CD4-positive, alpha-beta T cell treated with Interleukin-10 for 1 hour (primary cell): ENCODE data around the gene NUP62.

ENCODE experiments used
- DNase-seq: peaks from one replicate; pipeline ENCODE4 v3.0.0-alpha.2; 2020

NUP62 gene

DNA sequence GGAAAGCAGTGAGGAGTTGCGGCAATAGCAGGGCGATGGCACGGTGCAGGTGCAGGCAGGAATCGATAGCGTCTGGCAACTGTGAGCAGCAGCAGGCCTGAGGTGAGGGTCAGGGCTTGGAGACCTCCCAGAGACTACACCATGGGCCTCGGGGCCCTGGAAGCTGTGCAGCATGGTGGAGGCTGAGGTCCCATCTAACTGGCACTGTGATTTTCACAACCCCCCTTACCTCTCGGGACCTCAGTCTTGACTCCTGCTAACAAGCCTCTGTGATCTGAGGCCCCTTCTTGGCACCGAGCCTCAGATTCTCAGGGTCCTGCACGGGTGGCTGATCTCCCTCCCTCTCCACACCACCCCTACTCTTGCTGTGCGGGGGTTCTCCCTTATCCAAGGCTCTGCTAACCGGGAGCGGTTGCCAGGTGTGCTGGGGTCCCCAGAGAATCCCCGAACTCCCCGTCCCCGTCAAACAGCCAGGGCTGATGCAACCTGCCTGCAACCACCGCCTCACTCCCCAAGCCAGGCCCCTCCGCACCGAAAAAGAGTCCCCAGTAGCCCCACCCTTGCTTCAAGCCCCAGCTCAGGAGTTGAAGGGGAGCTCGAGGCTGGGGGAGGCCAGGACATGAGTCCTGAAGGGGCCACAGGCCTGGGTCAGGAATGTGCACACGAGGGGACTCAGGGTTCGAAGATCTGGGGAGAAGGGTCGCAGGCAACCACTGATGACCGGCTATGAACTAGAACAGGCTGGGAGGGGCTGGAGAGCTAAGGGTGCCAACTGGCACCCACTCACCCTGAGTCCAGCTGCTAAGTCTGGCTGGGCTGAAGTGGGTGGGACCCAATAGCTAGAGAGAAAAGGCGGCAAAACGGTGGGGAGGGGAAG, 5.1 kb downstream of the NUP62 start:
- no peak for DNase-seq

DNA sequence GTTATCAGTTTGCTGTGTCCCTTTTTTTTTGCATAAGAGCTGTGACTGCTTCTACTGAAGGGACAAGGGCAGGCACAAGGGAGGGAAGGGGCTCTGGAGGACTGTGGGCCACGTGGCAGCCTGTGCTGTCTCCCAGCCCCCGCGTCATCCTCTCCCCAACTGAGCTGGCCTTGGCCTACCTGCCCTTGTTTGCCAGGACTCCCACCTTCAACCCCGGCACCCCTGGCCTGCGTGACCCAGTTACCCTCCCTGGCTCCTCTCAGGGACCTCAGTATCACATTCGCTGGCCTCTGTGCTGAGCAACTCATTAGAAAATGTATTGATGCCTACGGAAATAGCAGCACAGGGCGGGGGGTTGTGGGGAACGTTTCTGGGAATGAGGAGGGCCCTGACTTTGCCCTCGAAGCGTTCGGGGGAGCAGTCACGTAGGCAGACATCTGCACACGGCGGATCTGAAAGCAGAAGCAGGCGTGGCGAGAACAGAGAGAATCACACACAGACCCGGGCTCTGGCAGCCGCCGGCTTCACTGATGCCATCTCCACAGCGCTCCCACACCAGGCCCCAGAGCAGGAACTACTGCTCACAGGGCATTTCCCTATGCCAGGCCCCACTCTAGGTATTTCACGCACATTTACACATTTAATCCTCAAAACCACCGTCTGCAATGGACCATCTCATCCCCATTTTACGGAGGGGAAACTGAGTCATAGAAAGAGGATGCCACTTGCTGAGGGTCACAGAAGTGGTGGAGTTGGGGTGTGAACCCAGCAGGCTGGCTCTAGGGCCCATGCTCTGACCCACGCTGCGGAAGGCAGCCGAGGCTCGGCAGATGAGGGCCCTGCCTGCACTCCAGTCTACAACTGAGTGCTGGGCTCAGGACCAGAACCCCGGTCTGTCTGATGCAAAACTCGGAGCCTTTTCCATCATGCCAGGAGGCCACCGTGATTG, 6.0 kb downstream of the NUP62 start:
- DNase-seq: no peak

DNA sequence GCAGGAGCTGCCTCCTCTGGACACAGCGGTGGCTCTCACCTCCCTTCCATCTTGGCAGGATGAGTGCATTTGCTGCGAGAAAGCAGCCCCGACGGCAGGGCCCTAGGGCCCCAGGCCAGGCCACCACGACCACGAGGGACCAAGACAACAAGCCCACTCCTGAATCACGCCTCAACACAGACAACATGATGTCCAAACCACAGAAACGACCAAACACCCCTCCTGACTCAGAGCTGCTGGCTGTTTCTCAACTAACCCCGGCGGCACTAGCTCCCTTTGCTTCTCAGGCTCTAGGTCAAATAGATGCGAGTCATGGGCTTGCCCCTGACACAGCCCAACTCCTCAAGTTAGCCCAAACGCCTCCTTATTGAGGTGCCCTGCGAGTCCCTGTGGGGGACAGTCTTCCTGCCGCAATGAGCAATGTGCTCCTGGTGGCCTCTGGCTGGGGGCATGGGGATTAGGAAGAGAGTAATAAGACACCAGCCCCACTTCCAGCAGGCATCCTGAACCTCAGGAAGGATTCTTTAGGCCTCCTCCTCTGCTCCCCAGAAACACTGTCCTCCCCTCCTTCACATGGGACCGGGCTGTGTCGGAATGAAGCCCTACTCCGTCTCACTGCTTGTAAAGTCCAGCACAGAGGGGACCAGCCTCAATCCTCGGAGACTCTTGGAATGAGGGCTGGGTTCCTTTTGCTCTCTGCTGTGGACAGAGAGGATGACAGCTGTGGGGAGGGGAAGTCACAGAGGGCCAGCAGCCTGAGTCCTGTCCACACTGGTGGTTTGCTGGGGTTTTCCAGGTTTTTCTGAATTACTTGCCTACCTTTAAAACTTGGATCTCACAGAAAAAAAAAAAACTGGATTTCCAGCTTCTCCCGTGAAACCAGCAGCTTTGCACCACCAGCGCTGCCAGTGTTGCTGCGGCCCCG, 7.2 kb downstream of the NUP62 start:
- no peak for DNase-seq

GRCh38 chr19:49920624-49921363, 8.5 kb downstream of the NUP62 start:
- DNase-seq: no peak

GRCh38 chr19:49918089-49918488, 11.2 kb downstream of the NUP62 start:
- no peak for DNase-seq

DNA sequence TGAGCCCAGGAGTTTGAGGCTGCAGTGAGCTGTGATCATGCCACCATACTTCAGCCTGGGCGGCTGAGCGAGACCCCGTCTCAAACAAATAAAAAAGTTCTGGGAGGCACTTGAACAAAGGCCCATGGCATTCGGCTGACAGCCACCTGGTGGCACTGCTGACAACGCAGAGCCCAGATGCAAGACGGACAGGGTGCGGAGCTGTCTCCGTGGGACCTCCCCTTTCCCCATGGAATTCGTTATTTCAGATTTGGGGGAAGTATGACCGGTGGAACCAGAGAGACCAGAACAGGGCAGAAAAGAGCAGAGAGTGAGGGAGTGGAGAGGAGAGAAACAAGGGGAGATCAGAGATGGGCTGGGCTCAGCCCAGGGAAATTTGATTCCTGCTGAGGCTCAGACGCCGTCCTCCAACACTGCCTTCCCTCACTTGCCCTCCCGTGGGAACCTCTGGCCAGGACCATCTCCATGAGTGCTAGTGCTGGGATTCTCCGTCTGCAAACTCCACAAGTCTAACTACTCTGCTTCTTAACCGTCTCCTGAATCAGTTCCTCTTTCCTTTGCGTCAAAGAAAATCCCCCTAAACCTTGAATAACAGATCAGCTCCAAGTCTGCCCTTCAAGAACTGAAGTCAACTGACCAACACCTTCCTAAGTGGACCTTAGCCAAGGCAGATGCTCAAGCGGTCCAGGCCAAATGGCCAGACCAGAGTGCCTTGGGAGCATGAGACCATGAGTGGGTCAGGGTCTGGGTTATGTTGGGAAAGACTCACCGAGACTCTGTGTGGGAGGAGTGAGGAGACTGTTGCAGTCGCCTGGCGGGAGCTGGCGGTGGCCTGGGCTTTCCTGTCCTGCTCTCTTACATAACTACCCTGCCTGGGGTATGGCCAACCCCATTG, 12.2 kb downstream of the NUP62 start:
- no peak for DNase-seq

GRCh38 chr19:49915271-49915670, 14.0 kb downstream of the NUP62 start:
- no peak for DNase-seq

DNA sequence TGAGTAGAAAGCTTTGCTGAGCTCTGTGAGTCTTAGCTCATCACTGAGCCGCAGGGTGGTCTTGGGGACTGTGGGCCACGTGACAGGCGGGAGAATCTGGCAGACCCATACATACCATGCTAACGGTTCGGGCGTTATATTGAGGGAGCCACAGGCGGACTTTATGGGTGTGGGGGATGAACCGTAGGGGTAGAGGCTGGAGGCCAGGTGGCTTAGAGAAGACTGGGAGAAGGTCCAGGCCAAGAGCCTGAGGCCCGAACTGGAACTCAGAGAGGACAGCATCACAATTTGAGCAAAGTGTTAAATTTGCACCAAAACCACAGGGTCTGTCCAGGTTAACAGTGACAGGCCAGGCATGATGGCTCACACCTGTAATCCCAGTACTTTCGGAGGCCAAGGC, 15.6 kb downstream of the NUP62 start:
- DNase-seq: no peak

DNA sequence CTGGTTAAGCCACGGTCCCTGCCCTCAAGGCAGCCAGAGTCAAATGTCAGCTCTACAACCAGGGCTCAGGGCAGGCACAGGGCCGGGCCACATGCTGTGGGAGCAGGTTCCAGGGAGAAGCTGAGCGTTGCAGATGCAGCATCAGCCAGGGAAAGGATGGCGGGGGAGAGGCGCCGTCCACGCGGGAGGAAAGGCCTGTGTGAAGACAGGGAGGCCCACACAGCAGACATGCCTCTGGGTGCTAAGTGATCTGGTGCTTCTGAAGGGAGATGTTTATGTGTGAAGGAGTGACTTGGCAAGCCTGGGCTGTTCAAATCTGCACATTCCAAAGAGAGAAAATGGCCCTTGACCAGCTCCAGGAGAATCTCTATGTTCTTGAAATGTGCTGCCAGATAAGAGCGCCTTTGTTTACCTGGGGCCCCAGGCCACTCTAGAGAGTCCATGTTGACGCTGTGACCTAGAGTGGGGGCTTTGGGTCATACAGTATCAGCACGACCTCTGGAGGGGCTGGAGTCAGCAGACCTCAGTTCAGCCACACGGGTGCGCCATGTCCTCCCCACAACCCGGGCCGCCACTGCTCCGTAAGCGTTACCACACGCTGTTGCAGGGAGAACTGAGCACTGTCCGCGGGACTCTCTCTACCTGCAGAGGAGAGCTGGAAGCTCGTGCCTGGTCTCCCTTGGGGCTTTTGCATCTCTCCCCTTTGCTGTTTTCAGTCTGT, 16.2 kb downstream of the NUP62 start:
- no peak for DNase-seq

DNA sequence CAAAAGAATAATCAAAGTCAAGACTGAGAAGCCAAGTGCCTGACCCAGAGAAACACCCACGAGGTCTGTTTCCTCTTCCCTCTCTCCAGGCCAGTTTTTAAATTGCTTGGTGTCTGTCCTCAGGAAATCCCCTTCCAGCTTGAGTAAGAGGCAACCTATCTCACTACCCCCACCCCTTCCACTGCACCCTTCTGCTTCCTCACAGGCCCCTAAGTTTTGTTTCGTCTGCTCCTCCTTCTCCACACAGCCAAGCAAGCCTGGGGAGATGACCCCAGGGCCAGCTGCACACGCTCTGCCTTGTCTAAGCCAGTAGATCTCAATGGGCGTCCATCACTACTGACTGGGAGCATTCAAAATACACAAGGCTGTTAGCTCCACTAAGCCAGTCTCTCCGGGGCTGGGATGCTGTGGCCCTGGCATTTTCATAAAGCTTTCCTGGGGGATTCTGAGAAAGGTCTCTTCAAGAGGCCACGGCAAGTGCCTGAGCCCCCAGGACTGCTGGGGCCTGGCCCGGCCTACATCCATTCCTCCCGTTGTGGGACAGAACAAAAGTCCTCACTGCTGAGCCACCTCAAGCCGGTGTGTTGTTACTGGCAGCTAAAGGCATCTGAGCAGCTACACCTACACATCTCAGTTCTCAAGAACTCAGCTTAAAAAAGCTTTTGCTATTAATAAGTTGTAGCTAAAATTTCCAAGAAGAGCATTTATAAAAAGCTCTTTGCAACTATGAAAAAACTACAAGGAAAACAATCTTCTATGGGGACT, 17.7 kb downstream of the NUP62 start:
- DNase-seq: peak; percentile 46

GRCh38 chr19:49910179-49910578, 19.1 kb downstream of the NUP62 start:
- DNase-seq: no peak

DNA sequence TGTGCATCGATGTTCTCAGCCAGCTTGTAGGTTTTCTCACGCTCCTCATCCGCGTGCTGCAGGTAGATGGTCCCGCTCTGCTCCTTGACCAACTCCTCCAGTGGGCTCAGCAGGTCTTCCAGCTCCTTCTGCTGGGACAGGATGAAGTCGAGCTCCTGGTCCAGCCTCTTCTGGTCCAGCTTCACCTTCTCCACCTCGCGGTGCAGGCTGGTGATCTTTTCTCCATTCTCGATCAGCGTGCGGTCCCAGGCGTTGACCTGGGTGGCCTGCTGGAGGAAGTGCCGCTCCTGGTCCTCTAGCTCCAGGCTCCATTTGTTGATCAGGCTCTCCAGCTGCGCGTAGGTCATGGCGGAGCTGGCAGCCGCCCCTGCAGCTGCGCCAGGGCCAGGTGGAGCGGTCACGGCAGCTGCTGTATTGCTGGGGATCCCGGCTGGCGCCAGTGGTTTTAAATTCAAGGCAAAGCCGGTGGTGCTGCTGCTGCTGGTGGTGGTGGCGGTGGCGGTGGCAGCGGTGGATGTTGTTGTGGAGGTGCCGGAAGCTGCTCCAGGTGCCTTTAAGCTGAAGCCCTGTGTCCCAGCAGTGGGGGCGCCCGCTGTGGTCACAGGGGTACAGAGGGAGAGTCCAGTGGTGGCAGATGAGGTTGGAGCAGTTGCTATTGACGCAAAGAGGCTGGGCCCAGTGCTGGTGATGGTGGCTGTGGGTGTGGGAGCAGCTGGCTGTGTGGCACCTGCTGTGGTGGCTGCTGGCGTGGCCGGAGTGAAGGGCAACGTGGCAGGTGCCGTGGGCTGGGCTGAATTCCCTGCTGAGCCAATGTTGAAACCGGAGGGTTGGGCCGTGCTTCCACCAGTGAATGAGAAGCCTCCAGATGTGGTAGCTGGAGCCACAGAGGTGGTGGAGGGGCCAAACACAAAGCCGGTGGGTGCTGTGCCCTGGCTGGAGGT, 20.6 kb downstream of the NUP62 start:
- no peak for DNase-seq

- no peak for DNase-seq
Measured at GRCh38 chr19:49907745-49908446, 21.4 kb downstream of the NUP62 start.

DNA sequence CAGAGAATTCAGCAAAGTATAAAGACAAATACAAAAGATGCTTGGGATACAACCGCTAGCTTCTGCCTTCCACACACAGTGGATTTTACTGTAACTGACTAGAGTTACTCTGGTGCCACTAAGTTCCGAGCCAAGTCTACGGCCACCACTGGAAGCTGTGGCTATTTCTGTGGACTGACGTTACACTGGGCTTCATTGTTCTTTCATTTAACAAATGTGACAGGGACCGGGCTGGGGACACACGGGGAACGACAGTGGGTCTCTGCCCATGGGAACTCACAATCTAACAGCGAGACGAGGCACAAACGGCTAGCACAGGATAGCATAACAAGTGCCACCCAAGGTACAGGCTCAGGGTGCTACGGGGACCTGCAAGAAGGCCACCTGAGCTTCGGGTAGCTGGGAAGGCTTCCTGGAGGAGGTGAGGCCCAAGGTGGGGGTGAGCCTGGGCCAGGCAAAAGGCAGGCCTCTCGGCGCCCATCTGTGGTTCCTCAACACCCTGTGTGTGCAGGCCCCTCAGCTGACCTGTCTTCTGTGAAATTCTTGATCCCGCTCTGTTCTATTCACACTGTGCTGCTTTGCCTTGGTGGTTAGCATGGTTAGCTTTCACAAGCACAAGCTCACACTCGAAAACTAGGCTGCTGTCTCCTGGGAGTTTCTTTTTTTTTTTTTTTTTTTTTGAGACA, 22.3 kb downstream of the NUP62 start:
- DNase-seq: no peak

- DNase-seq: no peak
Measured at GRCh38 chr19:49904136-49904535, 25.2 kb downstream of the NUP62 start.

DNA sequence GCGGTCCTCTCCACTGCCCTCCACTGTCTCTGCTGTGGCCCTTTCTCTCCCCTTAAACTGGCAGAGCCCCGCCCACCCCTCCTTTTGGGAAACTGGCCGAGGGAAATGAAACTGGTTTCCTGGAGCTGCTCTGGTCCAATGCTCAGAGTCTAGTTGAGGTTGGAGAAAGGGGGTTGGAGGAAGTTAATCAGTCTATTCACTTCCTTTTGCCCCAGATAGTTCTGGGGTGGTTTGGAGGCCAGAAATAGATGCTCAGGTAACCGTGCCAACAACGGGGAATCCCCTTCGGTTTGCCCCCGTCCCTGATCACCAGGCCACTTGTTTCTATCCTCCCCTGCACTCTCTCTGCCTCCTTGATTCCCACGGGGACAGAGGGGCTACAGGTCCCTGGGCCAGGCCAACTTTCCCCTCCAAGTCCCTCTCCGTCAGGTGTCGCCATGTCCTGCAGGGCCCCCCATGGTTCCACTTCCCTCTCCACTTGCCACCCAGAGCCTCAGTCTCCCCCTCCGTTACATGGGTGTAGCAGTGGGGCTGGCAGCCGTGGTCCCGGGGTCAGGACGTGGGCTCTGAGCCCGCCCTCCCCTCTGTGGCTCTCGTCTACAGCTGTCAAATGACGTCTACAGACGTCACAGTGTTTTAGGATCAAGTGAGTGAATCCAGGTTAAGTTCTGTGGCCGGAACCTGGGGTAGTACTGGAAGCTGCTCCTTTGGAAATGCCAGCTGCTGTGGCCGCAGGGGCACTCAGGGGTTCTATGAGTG, 32.3 kb downstream of the NUP62 start, which contains the start of gene IL4I1:
IL4I1 (minus strand) TSS at position 25 of the 759 bp plus-strand sequence. CDS start 727 bp downstream, outside the sequence.
- DNase-seq: peak; percentile 89
